Measurements from ENCODE around the gene PCDHGA1. TPM values are rescaled to one million over a fixed set of nuclear protein-coding genes. Genes with fewer than 3 reads are reported as not detected.
"Not testable (repeated sequence)": the region's sequence is repeated elsewhere in the genome, so short reads cannot be mapped to it uniquely, and the experiment has no call there.

Gene PCDHGA1
- total RNA-seq, 1 experiment from 2014 or later = 0.63 TPM

DNA sequence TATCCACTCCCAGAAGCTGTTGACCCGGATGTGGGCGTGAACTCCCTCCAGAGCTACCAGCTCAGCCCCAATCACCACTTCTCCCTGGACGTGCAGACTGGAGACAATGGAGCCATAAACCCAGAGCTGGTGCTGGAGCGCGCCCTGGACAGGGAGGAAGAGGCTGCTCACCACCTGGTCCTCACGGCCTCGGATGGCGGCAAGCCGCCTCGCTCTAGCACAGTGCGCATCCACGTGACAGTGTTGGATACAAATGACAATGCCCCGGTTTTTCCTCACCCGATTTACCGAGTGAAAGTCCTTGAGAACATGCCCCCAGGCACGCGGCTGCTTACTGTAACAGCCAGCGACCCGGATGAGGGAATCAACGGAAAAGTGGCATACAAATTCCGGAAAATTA is 63.0 kb downstream of the PCDHGA1 start:
- H3K79me1 ChIP-seq (ENCODE audit: insufficient read depth, low read depth, low read length, poor library complexity, severe bottlenecking) = no peaks in the 10 kb centered on the region
- H3K9ac ChIP-seq (ENCODE audit: extremely low read depth, insufficient read length, low read length) = no peak overlapping the region
- H3K4ac ChIP-seq (ENCODE audit: low read depth, low read length) = no peak overlapping the region
- no peak overlapping the region for H3K18ac ChIP-seq (ENCODE audit: insufficient read length, low read depth, low read length)
- H2AK5ac ChIP-seq (ENCODE audit: insufficient read length, low read length) = no peak overlapping the region
- H3T11ph ChIP-seq (ENCODE audit: low read length) = no peak overlapping the region
- no peak overlapping the region for H2BK120ac ChIP-seq (ENCODE audit: low read depth, low read length, poor library complexity, severe bottlenecking)
- H3K23ac ChIP-seq (ENCODE audit: insufficient read length, low read depth, low read length) = no peak overlapping the region
- H3K27me3 Mint-ChIP-seq (ENCODE audit: low read depth) = peaks cover 9% of the 10 kb centered on the region
- H3K27me3 ChIP-seq (ENCODE audit: insufficient read depth, low read length) = no peaks in the 10 kb centered on the region
- H3K56ac ChIP-seq (ENCODE audit: insufficient read length, low read depth, low read length) = no peak overlapping the region
- 0 out of 2 replicates have a peak, but pooled peaks cover 2% of the 10 kb centered on the region for H3K4me1 ChIP-seq (ENCODE audit: insufficient read depth, low read length)
- no peak overlapping the region for H2AFZ ChIP-seq (ENCODE audit: low read length)
- H4K20me1 ChIP-seq (ENCODE audit: control insufficient read depth, insufficient read depth, insufficient read length) = no peaks in the 10 kb centered on the region
- H2BK15ac ChIP-seq (ENCODE audit: low read depth, low read length) = no peak overlapping the region
- no peak overlapping the region for H3K4me3 Mint-ChIP-seq
- no CpG with 5 or more reads among the region's 21 CpGs for WGBS (ENCODE audit: extremely low coverage, insufficient read length, low lambda C conversion rate)
- H2BK5ac ChIP-seq (ENCODE audit: insufficient read length, low read length) = no peak overlapping the region
- H3K9me3 ChIP-seq (ENCODE audit: control insufficient read depth, low read depth, low read length) = peaks cover 50% of the 10 kb centered on the region
- no peak overlapping the region for H2BK20ac ChIP-seq (ENCODE audit: low read depth, low read length, poor library complexity, severe bottlenecking)
- H3K4me1 Mint-ChIP-seq = no peaks in the 10 kb centered on the region
- peaks cover 29 to 61% (median 54%) of the 10 kb centered on the region in 3 experiments for H3K36me3 Mint-ChIP-seq (ENCODE audit: insufficient read depth in 1 of 3, low read depth in 3 of 3)
- no peak overlapping the region for H3K27ac Mint-ChIP-seq
- H4K5ac ChIP-seq (ENCODE audit: insufficient read length, low read depth, low read length) = no peak overlapping the region
- no peak overlapping the region for H4K8ac ChIP-seq (replicated peaks; ENCODE audit: insufficient read length, low read depth, low read length)
- H4K91ac ChIP-seq (ENCODE audit: insufficient read length, low read depth, low read length) = no peak overlapping the region
- TF ChIP-seq, protein P1, sequence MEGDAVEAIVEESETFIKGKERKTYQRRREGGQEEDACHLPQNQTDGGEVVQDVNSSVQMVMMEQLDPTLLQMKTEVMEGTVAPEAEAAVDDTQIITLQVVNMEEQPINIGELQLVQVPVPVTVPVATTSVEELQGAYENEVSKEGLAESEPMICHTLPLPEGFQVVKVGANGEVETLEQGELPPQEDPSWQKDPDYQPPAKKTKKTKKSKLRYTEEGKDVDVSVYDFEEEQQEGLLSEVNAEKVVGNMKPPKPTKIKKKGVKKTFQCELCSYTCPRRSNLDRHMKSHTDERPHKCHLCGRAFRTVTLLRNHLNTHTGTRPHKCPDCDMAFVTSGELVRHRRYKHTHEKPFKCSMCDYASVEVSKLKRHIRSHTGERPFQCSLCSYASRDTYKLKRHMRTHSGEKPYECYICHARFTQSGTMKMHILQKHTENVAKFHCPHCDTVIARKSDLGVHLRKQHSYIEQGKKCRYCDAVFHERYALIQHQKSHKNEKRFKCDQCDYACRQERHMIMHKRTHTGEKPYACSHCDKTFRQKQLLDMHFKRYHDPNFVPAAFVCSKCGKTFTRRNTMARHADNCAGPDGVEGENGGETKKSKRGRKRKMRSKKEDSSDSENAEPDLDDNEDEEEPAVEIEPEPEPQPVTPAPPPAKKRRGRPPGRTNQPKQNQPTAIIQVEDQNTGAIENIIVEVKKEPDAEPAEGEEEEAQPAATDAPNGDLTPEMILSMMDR (conservative IDR thresholded peaks at IDR 0.05) = no peak
- no peak overlapping the region for H2BK12ac ChIP-seq (ENCODE audit: insufficient read length, low read depth, low read length)
- no peaks in the 10 kb centered on the region for H3K79me2 ChIP-seq (ENCODE audit: insufficient read depth, low read length)
- no peak overlapping the region for H3K27ac ChIP-seq (ENCODE audit: insufficient read length, low read depth, low read length)
- no peaks in the 10 kb centered on the region for H3K23me2 ChIP-seq (ENCODE audit: insufficient read length, low read depth, low read length, poor library complexity, severe bottlenecking)
- H3K14ac ChIP-seq (ENCODE audit: insufficient read depth, low read length) = no peak overlapping the region
- H3K4me2 ChIP-seq (ENCODE audit: insufficient read depth, insufficient read length, low read length) = no peak overlapping the region
- H3K9me3 Mint-ChIP-seq = peaks cover 60 to 76% of the 10 kb centered on the region in 2 experiments
- no peak for DNase-seq

DNA sequence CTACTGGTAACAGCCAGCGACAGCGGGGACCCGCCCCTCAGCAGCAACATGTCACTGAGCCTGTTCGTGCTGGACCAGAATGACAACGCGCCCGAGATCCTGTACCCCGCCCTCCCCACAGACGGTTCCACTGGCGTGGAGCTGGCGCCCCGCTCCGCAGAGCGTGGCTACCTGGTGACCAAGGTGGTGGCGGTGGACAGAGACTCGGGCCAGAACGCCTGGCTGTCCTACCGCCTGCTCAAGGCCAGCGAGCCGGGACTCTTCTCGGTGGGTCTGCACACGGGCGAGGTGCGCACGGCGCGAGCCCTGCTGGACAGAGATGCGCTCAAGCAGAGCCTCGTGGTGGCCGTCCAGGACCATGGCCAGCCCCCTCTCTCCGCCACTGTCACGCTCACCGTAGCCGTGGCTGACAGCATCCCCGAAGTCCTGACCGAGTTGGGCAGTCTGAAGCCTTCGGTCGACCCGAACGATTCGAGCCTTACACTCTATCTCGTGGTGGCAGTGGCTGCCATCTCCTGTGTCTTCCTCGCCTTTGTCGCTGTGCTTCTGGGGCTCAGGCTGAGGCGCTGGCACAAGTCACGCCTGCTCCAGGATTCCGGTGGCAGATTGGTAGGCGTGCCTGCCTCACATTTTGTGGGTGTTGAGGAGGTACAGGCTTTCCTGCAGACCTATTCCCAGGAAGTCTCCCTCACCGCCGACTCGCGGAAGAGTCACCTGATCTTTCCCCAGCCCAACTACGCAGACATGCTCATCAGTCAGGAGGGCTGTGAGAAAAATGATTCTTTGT is 64.3 kb downstream of the PCDHGA1 start:
- not testable (repeated sequence) for H3K4me1 Mint-ChIP-seq; H3K4me1 ChIP-seq (ENCODE audit: insufficient read depth, low read length); H2AK5ac ChIP-seq (ENCODE audit: insufficient read length, low read length); H2AFZ ChIP-seq (ENCODE audit: low read length); H3K4ac ChIP-seq (ENCODE audit: low read depth, low read length); H3K23ac ChIP-seq (ENCODE audit: insufficient read length, low read depth, low read length); H3K9ac ChIP-seq (ENCODE audit: extremely low read depth, insufficient read length, low read length); H3K4me3 Mint-ChIP-seq; H3K79me2 ChIP-seq (ENCODE audit: insufficient read depth, low read length); H3K27me3 ChIP-seq (ENCODE audit: insufficient read depth, low read length); H3K27ac Mint-ChIP-seq; H2BK120ac ChIP-seq (ENCODE audit: low read depth, low read length, poor library complexity, severe bottlenecking); H4K91ac ChIP-seq (ENCODE audit: insufficient read length, low read depth, low read length); H4K20me1 ChIP-seq (ENCODE audit: control insufficient read depth, insufficient read depth, insufficient read length); DNase-seq; H3K4me2 ChIP-seq (ENCODE audit: insufficient read depth, insufficient read length, low read length); H3K56ac ChIP-seq (ENCODE audit: insufficient read length, low read depth, low read length); H3K27me3 Mint-ChIP-seq (ENCODE audit: low read depth); H3K27ac ChIP-seq (ENCODE audit: insufficient read length, low read depth, low read length); H3K18ac ChIP-seq (ENCODE audit: insufficient read length, low read depth, low read length); H2BK5ac ChIP-seq (ENCODE audit: insufficient read length, low read length); H2BK15ac ChIP-seq (ENCODE audit: low read depth, low read length); H3K23me2 ChIP-seq (ENCODE audit: insufficient read length, low read depth, low read length, poor library complexity, severe bottlenecking); H3T11ph ChIP-seq (ENCODE audit: low read length); H4K5ac ChIP-seq (ENCODE audit: insufficient read length, low read depth, low read length); H2BK20ac ChIP-seq (ENCODE audit: low read depth, low read length, poor library complexity, severe bottlenecking); H3K79me1 ChIP-seq (ENCODE audit: insufficient read depth, low read depth, low read length, poor library complexity, severe bottlenecking); H4K8ac ChIP-seq (replicated peaks; ENCODE audit: insufficient read length, low read depth, low read length); H2BK12ac ChIP-seq (ENCODE audit: insufficient read length, low read depth, low read length); H3K14ac ChIP-seq (ENCODE audit: insufficient read depth, low read length)
- no CpG with 5 or more reads among the region's 53 CpGs for WGBS (ENCODE audit: extremely low coverage, insufficient read length, low lambda C conversion rate)
- peaks cover 32 to 58% (median 56%) of the 10 kb centered on the region in 3 experiments for H3K36me3 Mint-ChIP-seq (ENCODE audit: insufficient read depth in 1 of 3, low read depth in 3 of 3)
- H3K9me3 Mint-ChIP-seq = peaks cover 63 to 73% of the 10 kb centered on the region in 2 experiments
- H3K9me3 ChIP-seq (ENCODE audit: control insufficient read depth, low read depth, low read length) = peaks cover 47% of the 10 kb centered on the region
